A673 (cell line): ENCODE data around the gene GRIK4. TPM values are rescaled to one million over a fixed set of nuclear protein-coding genes. Genes with fewer than 3 reads are reported as not detected.

ENCODE experiments used
- BruUV-seq: library from RNA; stranded (reverse); fragments of 400-500 nt; replicated peaks from 2 replicates; lab custom pipeline; 2021; lab: Mats Ljungman, UMichigan
- CTCF ChIA-PET: fragments of 300-600 bp; sonication (Branson Sonifier 250); formaldehyde crosslinking; loops from one replicate; lab custom pipeline; 2022; ENCODE audit warnings: antibody characterized with exemption; lab: Charles Lee
- POLR2A ChIA-PET: fragments of 300-600 bp; sonication (Branson Sonifier 250); formaldehyde crosslinking; loops from one replicate; lab custom pipeline; 2022; ENCODE audit warnings: antibody characterized with exemption; ENCODE audit not compliant: low non-redundant PET; lab: Charles Lee
- DNase-seq: peaks from one replicate; pipeline ENCODE4 v3.0.0-alpha.2; 2015; ENCODE audit warnings: low spot score
- H3K27ac ChIP-seq: fragments of 200-600 bp; sonication (generic); 2 replicates; pipeline ENCODE4 v1.5.1; 2016; ENCODE audit warnings: mixed run types, low read depth, mild to moderate bottlenecking, mixed read lengths, antibody characterized with exemption, low read length; ENCODE audit not compliant: poor library complexity, severe bottlenecking
- H3K27me3 ChIP-seq: fragments of 200-600 bp; sonication (generic); replicated peaks from 2 replicates; pipeline ENCODE4 v1.6.1; 2017; ENCODE audit warnings: mixed run types, low read depth, mild to moderate bottlenecking, mixed read lengths, antibody characterized with exemption, low read length; ENCODE audit not compliant: insufficient read depth, poor library complexity
- H3K36me3 ChIP-seq: fragments of 200-600 bp; sonication (generic); 2 replicates; pipeline ENCODE4 v1.6.1; 2016; ENCODE audit warnings: mixed run types, mild to moderate bottlenecking, mixed read lengths, antibody characterized with exemption, low read length; ENCODE audit not compliant: insufficient read depth, poor library complexity, severe bottlenecking
- H3K4me1 ChIP-seq: fragments of 200-600 bp; sonication (generic); 2 replicates; pipeline ENCODE4 v1.6.1; 2017; ENCODE audit warnings: mixed run types, mild to moderate bottlenecking, mixed read lengths, antibody characterized with exemption, low read length; ENCODE audit not compliant: insufficient read depth, poor library complexity, severe bottlenecking
- H3K4me3 ChIP-seq: fragments of 200-600 bp; sonication (generic); 2 replicates; pipeline ENCODE4 v1.5.1; 2016; ENCODE audit warnings: low read depth, mixed run types, mild to moderate bottlenecking, mixed read lengths, low read length; ENCODE audit not compliant: poor library complexity, severe bottlenecking
- H3K9me3 ChIP-seq: fragments of 200-600 bp; sonication (generic); 2 replicates; pipeline ENCODE4 v1.6.1; 2016; ENCODE audit warnings: mixed run types, low read depth, mild to moderate bottlenecking, mixed read lengths, antibody characterized with exemption, low read length; ENCODE audit not compliant: poor library complexity, severe bottlenecking
- EZH2 ChIP-seq: fragments of 200-600 bp; sonication (generic); IDR thresholded peaks from 2 replicates; pipeline ENCODE4 v1.6.1; 2017; ENCODE audit warnings: borderline replicate concordance, low read depth, mild to moderate bottlenecking, mixed read lengths, antibody characterized with exemption, low read length; ENCODE audit not compliant: poor library complexity, severe bottlenecking
- intact Hi-C: fragments of 100-400 bp; cut with micrococcal nuclease; formaldehyde crosslinking; loops from one replicate; pipeline ENCODE4 v1.10.0; 2022; ENCODE audit not compliant: unreplicated experiment
- total RNA-seq: library from RNA; stranded (reverse); gene quantifications from 2 replicates; pipeline ENCODE4 v1.2.3, GENCODE V29; 2021
- TF ChIP-seq, protein P1 (sequence below): fragments of 300-800, 200-600 bp; sonication (generic); conservative IDR thresholded peaks from 2 replicates; pipeline ENCODE4 v1.5.1; 2017; ENCODE audit warnings: low read depth, mild to moderate bottlenecking, antibody characterized with exemption, low read length, moderate library complexity, mixed read lengths

The GRIK4 gene
- total RNA-seq, 1 experiment from 2014 or later, result not detected

- BruUV-seq, result no TSS peak
- intact Hi-C loops, result no loop called here
- TF ChIP-seq, protein P1, sequence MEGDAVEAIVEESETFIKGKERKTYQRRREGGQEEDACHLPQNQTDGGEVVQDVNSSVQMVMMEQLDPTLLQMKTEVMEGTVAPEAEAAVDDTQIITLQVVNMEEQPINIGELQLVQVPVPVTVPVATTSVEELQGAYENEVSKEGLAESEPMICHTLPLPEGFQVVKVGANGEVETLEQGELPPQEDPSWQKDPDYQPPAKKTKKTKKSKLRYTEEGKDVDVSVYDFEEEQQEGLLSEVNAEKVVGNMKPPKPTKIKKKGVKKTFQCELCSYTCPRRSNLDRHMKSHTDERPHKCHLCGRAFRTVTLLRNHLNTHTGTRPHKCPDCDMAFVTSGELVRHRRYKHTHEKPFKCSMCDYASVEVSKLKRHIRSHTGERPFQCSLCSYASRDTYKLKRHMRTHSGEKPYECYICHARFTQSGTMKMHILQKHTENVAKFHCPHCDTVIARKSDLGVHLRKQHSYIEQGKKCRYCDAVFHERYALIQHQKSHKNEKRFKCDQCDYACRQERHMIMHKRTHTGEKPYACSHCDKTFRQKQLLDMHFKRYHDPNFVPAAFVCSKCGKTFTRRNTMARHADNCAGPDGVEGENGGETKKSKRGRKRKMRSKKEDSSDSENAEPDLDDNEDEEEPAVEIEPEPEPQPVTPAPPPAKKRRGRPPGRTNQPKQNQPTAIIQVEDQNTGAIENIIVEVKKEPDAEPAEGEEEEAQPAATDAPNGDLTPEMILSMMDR, result no peak
- TF ChIP-seq EZH2, result no peak
- ChIA-PET POLR2A (no interaction called here), CTCF (no interaction called here)
- no peaks in the 10 kb centered on the region for H3K9me3 ChIP-seq
- H3K4me3 ChIP-seq, result no peak overlapping the region
- no peak for DNase-seq
- H3K36me3 ChIP-seq, result no peaks in the 10 kb centered on the region
- H3K27ac ChIP-seq, result no peak overlapping the region
- H3K4me1 ChIP-seq, result peaks cover 27% of the 10 kb centered on the region
- no peaks in the 10 kb centered on the region for H3K27me3 ChIP-seq
These were observed 91.5 kb downstream of the GRIK4 start for GRCh38 chr11:120603071-120603470.

DNA sequence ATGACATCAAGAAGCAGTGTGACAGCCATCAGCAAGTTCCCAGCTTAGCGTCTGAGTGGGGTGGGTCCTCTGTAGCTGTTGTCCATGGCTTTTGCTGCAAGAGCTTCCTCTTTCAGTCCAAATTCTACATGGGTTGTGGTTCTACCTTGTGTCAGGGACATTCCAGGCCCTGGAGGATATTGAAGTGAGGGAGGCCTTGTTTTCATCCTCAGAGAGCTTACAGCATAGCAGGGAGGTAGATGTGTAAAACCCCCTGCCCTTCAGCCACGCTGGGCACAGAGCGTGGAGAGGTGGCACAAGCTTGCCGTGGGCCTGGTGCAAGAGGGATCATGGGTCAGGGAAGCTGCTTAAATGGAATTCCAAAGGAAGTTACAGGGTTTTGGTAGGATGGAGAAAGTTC lies 93.9 kb downstream of the GRIK4 start:
- no peak overlapping the region for H3K27ac ChIP-seq
- no peaks in the 10 kb centered on the region for H3K36me3 ChIP-seq
- H3K4me1 ChIP-seq, result peaks cover 19% of the 10 kb centered on the region
- H3K4me3 ChIP-seq, result no peak overlapping the region
- intact Hi-C loops, result no loop called here
- ChIA-PET POLR2A (no interaction called here), CTCF (no interaction called here)
- no peak for DNase-seq
- H3K27me3 ChIP-seq, result no peaks in the 10 kb centered on the region
- TF ChIP-seq, protein P1, result no peak
- TF ChIP-seq EZH2, result no peak
- no TSS peak for BruUV-seq
- H3K9me3 ChIP-seq, result no peaks in the 10 kb centered on the region

DNA sequence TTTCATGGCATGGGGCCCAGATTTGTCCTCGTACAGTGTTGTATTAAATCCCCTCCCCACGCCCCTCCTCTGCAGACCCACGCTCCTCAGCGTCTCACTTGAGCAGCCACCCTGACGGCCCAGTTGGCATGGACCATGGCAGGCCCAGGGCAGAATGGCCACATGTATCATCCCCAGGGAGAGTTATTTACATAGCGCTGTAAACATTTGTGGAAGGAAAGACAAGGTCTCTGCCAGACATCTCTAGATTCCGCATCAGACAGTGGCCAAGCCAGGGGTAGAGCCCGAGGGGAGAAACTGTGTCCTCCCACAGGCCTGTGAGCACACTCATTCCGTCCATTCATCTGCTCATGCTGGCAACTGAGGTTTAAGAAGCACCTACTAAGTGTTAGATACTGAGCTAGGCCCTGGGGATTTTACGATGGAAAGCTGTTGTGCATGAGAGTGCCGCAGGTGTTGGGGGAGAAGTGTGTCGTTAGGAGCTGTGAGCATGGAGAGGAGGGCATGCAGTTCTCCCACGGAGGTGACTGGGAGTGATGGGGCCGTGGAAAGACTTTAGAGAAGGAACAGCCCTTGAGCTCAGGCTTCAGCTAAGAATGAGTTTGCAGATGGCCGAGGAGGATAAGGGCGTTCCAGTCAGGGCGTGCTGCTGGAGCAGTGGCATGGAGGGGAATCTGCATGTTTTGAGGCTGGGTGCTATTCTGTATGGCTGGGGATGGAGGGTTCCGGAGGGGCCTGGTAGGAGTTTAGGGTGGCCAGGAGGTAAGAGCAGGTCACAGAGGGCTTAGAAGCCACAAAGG lies 94.9 kb downstream of the GRIK4 start:
- no peak overlapping the region for H3K27ac ChIP-seq
- TF ChIP-seq, protein P1, result no peak
- no peak for TF ChIP-seq EZH2
- DNase-seq, result no peak
- H3K9me3 ChIP-seq, result no peaks in the 10 kb centered on the region
- no peak overlapping the region for H3K4me3 ChIP-seq
- BruUV-seq, result no TSS peak
- H3K36me3 ChIP-seq, result no peaks in the 10 kb centered on the region
- POLR2A ChIA-PET, result no interaction called here
- H3K4me1 ChIP-seq, result peaks cover 10% of the 10 kb centered on the region
- no peaks in the 10 kb centered on the region for H3K27me3 ChIP-seq
- intact Hi-C loops, result no loop called here
- CTCF ChIA-PET, result no interaction called here
